Inflammatory macrophage (primary cell): ENCODE results near the gene FNDC1.

ENCODE experiments used
- DNase-seq, 2 donors: peaks; one replicate each; pipeline ENCODE4 v3.0.0-alpha.2; 2020 to 2022

The FNDC1 gene

DNA sequence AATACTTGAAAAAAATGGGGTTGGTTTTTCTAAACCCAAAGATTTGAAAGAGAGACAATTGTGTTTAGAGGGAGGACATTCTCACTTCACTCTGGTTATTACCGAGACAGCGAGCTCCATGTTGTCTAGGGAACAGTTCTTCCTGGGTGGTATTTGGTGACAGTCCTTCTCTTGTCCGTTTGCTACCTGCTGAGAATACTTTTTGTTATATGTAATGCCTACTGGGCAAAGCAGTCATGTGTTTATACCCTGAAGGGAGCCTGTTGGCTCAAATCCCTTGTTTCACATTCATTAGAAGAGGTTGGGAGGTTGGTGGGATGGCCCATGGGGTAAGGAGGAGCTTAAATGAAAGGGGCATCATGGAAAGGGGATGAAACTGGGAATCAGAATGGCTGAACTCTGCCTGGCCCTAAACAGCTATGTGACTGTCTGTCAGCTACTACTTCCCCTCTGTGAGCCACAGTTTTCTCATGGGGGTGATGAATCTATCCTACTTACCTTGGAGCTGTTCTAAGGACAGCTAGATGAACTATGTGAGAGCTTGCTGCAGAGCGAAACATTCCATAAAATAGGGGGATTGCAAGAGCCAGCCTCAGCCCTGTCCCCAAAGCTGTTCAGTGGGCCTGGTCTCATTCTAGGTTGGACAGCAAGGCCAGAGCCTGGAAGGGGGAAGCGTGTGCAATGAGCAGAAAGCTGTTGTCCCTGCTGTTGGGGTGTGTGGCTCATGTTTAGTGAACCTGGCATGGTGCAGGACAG lies 43.5 kb downstream of the FNDC1 start:
- no peak for DNase-seq

DNA sequence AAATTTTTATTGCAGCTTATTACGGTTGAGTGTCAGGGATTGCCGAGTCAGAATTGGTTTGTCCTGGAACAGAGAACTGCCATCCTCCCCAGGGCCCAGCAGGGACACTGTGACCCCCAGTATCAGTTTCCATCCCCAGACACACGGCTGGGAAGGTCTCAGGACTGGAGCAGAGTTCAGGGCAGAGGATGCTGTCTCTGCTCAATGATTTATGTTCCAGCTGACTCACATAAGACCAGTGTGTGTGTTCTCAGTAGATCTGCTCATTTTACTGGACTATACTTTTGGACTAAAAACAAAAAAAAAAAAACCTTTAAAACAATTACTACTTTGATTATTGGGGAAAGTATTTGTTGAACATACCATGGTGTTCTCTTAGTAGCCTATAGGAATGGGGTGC lies 44.2 kb downstream of the FNDC1 start:
- no peak for DNase-seq

DNA sequence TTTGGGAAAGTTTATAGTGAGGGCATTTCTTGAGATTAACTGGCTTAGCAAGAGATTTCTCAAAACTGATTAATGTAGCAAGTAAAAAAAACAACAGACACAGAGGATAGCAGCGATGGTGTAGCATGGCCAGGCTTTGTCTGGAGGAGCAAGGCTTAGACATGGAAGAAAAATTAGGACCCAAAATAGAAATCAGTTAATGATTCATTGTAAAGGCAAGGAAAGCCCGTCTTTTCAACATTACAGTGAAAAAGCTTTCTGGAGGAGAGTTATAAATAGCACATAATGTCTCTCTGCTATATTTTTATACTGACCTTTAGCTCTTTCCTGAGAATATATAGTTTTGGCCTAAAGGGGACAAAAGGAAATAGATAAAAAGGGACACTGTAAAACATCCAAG lies 45.1 kb downstream of the FNDC1 start:
- DNase-seq, result no peak

DNA sequence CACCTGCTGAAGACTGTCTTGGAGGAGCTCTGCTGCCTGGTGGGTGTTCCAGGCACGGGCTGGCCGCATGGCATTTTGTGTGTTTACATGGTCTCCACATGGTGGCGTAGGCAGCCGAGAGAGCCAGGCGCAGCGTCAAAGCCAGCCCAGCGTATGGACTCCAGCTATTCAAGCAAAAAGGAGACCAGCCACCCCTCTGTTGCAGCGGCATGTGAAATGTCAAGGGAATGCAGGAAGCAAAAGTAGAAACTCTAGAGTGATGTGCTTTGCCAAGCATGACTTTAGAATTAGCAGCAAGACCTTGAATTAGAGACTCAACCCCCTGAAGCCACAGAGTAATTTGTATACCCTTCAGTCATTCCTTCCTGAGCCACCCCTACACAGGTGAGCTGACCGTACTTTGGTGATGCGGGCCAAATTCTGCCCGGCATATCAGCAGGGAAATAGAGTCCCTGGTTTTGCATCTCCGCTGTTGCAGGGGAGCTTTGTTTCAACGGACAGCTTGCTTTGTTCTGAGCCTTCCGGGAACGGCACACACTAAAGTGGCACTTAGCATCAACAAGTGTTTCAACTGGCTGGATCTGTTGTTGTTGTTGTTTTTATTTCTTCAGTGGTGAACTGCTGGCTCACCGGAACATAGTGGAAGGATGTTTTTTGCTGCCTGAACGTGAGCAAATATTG lies 48.5 kb downstream of the FNDC1 start:
- DNase-seq, result peak in 1 of 2 donors; percentile 27

DNA sequence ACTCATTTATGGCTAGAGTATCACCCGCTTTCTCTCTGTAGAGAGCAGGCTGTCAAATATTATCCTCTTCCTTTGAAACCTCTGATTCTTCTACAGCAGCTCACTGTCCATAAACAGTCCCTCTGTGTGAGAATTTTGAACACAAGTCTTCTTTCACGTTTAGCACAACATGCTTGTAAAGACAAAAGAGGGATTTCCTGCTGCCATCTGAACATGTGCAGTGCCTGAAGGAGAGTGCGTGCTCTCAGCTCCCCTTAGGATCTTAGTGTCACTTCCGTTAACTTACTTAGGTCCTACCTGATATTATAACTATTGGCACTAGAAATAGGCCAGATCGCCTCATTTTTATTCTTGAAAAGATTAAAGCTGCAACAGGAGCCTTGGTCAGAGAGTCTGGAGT lies 50.9 kb downstream of the FNDC1 start:
- DNase-seq, result no peak

GRCh38 chr6:159221486-159222170 lies 52.4 kb downstream of the FNDC1 start:
- no peak for DNase-seq

DNA sequence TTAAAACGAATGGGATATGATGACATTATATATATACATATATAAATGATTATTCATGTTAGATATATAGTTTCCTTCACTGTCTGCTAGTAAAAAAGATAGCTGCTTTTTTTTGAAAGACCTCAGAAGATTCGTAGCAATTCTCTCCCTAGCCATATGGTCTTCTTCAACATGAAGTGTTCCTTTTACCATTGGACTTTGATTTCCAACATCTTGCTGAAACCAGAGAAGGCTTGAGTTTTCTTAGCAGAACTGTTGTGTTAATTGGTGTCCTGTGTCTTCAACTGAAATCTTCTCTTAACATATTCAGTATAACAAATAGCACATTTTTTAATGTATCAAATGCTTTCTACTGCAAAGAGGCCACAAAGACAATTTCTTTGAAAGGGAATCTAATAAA lies 55.3 kb downstream of the FNDC1 start:
- no peak for DNase-seq

DNA sequence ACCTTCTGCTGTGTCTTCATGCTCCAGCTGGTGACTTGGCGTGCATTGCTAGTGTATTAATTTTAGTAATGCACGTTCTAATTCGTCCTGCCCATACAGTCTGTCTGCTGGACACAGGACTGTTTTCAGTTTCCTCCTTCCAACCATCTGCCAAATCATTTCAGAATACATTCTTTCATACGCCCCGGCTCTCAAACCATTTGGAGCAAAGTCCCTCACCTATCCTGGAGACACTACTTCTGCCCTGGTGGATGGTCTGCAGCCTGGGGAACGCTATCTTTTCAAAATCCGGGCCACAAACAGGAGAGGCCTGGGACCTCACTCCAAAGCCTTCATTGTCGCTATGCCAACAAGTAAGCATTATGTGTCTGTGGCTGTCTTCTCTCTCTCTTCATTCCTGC lies 60.5 kb downstream of the FNDC1 start:
- no peak for DNase-seq

- DNase-seq, result no peak
Observed at GRCh38 chr6:159232106-159232645, 63.0 kb downstream of the FNDC1 start.

- no peak for DNase-seq
Observed at GRCh38 chr6:159232751-159233150, 63.6 kb downstream of the FNDC1 start.

DNA sequence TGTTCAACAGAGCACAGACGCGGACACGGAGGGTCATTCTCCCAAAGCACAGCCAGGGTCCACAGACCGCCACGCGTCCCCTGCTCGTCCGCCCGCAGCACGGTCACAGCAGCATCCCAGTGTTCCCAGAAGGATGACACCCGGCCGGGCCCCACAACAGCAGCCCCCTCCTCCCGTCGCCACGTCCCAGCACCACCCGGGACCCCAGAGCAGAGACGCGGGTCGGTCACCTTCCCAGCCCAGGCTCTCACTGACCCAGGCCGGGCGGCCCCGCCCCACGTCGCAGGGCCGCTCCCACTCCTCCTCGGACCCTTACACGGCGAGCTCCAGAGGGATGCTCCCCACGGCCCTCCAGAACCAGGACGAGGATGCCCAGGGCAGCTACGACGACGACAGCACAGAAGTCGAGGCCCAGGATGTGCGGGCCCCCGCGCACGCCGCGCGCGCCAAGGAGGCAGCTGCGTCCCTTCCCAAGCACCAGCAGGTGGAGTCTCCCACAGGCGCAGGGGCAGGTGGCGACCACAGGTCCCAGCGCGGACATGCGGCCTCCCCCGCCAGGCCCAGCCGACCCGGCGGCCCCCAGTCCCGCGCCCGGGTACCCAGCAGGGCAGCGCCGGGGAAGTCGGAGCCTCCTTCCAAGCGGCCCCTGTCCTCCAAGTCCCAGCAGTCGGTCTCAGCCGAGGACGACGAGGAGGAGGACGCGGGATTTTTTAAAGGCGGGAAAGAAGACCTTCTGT lies 64.3 kb downstream of the FNDC1 start:
- no peak for DNase-seq

GRCh38 chr6:159234102-159234553 lies 64.9 kb downstream of the FNDC1 start:
- DNase-seq, result no peak

DNA sequence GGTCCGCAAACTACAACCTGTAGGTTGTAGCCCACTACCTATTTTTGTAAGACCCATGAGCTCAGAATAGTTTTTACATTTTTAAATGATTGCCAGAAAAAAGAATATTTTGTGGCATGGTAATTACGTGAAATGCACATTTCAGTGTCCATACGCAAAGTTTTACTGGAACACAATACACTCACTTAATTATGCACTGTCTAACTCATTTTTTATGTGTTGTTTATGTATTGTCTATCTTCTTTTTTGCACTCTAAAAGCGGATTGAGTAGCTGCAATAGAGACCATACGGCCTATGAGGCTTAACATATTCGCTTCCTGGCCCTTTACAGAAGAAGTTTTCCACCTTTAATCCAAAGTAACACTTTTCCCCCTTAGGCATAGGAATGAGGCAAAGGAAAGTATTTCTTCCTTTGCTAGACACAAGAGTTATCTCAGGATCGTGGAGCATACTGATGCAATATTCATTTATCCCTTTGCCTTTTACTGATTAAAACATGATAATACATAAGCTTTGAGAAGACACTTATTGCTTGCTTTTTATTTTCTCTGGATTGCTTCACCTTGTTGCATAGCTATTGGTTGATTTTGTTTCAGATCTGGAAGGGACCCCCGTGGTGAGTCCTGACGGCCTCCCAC lies 69.8 kb downstream of the FNDC1 start:
- no peak for DNase-seq

GRCh38 chr6:159249128-159249527 lies 79.9 kb downstream of the FNDC1 start:
- DNase-seq, result no peak

- DNase-seq, result no peak
Observed at GRCh38 chr6:159249752-159250151, 80.6 kb downstream of the FNDC1 start.

DNA sequence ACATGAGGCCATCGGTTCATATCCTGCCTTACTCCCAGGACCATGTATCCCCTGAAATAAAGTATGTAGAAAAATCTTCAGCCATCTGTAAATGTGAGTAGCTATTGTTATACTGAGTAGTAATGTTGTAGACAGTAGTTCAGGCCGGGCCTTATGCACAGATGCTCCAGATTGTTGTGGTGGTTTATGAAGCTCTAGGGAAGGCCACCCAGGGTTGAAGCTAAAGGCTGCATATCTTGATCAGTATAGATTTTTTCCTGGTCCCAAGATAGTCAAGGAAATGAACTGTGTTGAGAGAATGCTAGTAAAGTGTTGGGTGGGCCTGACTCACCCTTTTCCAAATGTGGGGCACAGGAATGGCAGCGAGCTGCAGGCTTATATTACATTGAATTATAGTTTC lies 81.4 kb downstream of the FNDC1 start:
- DNase-seq, result no peak

DNA sequence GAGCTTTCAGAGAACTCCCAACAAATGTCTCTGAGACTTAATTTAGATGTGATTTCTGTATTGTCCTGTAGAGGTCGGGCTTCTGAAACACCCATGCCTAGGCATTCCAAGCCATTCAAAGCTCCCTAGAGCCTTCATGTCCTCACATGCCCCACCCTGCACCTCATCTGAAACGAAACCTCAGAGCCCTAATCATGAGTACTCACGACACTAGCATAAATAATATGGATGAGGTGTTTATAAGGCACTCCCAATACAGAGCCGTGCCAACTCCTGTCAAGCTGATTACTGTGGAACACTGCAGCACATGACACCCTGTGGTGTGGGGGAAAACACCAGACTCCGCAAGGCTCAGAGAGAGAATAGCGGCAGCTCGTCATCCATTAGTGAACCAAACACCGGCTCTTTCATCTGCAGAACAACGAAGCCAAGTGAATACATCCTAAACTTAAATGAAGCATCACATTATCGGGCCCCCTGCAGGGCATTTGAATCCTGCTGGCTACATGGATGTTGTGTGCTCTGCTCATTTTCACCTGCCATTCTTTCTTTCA lies 83.8 kb downstream of the FNDC1 start:
- DNase-seq, result peak; percentile 18 to 51

GRCh38 chr6:159254186-159254585 lies 85.0 kb downstream of the FNDC1 start:
- no peak for DNase-seq

DNA sequence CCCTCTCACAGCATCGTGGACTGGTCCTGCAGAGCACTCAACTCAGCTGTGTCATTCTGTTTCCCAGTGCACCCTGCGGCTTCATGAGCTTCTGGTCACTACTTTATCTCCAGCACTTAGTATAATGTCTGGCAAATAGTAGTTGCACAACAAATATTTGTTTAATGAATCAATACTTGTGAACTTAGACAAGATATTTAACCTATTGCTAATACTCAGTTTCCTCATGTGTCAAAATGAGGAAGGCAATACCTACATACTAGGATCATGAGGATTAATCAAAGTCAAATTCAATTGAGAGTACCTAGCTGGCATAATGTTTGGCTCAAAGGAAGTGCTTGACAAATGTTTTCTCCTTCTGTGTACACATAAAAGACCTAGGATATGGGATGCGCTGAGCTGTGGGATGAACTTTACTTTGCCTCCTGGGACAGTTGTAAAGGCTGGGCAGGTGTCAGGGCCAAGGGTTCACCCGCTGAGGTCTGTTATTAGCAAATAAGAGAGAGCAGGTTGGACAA lies 86.3 kb downstream of the FNDC1 start:
- DNase-seq, result no peak

DNA sequence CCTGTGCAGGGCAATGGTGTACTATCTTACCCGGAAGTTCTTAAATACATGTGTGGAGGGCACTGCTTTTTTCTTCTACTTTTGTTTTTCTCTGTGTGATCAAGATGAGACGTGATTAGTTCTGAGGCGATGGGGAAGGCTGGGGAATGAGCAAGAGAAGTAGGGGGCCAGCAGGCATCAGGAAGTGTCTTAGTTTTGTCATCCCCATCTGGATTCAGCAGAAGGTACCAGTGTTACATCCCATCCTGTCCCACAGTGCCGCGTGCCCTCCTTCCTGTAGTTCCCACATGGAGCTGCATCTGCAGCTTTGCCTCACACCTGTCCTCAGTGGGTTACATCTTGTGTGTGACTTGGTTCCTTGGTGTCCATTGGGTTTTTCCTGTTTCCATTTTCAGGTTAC lies 86.9 kb downstream of the FNDC1 start:
- DNase-seq, result no peak

- DNase-seq, result no peak
Observed at GRCh38 chr6:159257846-159258245, 88.6 kb downstream of the FNDC1 start.
